Astrocyte of the hippocampus (primary cell): Measurements from ENCODE around the gene IGSF3.
"Not testable (repeated sequence)": the region's sequence is repeated elsewhere in the genome, so short reads cannot be mapped to it uniquely, and the experiment has no call there.

ENCODE experiments used
- DNase-seq: peaks from one replicate; pipeline ENCODE4 v3.0.0; 2011; ENCODE audit warnings: low read depth, low spot score

Gene IGSF3

DNA sequence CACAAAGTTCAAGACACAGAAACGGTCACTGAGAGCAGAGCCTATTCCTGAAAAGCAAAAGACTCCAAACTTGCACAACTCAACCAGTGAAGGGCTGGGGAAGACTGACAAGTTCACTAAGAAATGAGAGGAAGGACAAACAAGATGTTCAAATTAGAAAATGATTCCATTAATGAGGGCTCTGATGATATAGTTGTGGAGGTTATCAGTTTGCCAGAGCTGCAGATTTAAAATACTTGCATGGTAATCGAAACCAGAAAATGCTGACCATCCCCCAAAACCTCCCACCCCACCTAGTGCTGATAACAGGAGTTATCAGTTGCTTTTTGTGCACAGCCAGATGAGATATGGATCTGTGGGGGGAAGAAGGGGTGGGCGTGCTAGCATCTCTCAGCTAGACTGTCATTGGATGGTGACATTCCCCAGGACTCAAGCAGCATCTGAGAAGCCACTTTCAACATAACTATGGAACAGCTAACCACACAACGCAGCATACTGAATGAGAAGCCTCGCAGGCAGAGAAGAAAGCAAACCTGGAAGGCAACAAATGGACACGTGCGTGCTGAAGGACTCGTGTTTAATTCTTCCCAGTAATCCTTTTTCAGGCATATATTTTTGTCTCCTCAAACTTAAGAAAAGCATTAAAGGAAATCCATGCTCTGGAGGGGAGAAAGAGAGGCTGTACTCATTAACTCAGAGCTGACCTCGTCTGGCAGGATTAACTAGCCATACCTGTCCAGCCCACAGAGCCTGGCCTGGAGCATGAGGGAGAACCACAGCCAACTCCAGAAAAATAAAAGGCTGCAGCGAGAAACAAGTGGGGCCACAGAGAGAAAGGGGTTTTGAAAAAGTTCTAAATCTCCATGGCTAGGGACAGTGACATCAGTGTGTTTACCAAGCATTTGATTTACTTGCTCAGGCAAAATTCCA is 35.3 kb downstream of the IGSF3 start:
- DNase-seq = not testable (repeated sequence)

DNA sequence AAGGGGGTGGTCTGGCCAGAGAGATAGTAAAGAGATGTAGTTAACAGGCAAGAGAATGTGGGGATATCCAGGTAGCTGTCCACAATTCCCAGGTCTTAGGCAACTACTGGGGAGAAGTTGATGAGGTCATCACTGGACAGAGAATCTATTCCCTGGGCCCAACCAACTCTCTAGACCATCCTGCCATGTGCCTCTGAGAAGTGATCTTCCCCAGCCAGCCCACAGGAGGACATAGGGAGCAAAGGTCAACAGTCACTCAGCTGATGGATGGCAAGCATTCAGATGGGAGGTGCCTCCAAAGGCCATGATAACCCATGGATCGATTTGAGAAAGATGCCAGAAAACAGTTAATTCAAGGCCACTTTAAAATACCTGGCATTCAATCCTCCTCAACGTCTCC is 36.0 kb downstream of the IGSF3 start:
- not testable (repeated sequence) for DNase-seq

DNA sequence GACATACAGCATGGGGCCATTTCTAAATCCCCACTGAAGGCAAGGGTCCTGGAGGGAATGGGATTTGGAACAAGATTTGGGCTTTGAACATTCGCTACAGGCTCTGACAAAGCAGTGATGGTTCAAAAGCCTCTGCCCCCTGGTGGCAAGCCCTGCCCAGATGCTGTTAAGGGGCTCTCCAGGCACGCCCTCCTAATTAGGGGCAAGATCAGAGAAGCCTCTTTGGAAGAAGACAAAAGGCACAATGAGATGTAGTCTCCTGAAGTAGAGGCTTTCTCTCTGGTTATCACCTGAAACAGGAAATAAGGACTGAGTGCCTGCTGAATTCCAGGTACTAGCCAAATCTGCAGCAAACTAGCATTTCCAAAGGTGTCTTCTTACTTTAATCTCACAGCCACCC is 37.5 kb downstream of the IGSF3 start:
- not testable (repeated sequence) for DNase-seq

DNA sequence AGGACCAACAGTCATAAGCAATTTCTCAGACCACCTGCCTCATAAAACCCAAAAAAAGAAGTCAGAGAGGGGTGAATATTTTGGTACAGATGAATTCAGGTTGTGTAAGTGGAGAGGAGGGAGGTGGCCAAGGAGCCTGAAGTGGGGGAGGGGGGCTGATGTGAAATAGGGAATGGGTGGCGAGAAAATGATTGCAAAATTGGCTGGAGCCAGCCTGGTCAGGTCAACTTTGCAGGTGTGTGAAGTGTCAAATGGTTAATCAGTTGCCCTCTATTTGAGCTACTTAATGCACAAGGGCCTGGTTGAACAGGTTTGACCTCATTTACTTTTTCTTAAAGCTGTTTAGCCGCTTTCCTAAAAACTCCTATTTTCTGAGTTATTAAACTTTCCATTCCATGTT is 38.1 kb downstream of the IGSF3 start:
- not testable (repeated sequence) for DNase-seq

DNA sequence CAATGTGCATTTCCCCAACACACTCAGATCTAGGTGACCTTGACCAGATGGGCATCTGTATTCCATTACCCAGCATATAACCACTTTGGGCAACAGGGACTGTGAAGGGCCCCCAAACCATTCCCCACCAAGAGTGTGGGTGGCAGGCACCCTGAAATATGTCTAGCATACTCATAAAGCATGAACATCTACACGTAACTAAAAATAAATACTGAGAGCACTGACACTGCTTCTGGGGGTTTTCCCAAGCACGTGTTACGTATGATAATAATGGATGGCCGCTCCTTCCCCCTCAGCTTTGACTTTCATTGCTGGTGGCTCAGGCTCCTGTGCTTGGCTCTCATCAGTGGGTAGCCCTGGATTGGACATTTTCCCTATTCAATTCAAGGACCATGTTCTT is 39.1 kb downstream of the IGSF3 start:
- no peak for DNase-seq

DNA sequence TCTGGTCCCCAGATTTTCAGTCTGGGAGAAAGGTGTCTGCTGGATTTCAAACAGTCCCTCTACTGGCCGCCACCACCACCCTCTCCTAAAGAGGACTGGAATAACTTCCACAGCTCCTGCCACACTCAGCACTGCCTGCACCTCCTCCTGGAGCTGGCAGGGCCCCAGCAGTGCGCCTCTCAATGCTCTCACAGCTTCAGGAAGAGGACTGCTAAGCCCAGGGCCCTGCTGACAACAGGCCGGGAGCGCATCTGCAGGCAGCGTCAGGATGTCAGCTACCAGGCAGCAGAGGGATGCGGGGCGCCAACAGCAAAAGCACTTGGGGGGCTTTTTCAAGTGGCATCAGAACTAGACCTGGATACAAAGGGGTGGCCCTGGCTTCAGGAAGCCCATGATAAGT is 40.2 kb downstream of the IGSF3 start:
- peak; percentile 28 for DNase-seq

DNA sequence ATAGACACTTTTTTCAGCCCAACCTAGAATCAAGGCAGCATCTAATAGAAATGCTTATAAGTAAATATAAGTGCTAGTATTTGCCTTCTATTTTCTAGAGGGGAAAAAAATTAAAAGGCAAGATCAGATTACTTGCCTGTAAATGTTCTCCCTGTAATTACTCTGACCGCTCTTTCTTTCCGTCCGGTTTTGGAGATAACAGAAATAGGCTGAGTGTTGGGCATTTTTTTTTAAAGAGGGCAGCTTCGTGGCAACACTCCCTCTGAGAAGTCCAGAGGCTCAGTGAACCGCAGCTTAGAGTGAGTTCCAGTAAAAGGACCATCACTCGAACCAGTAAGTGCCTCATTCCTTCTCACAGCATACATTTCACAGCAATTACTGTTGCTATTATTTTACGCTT is 40.6 kb downstream of the IGSF3 start:
- DNase-seq = peak; percentile 18

DNA sequence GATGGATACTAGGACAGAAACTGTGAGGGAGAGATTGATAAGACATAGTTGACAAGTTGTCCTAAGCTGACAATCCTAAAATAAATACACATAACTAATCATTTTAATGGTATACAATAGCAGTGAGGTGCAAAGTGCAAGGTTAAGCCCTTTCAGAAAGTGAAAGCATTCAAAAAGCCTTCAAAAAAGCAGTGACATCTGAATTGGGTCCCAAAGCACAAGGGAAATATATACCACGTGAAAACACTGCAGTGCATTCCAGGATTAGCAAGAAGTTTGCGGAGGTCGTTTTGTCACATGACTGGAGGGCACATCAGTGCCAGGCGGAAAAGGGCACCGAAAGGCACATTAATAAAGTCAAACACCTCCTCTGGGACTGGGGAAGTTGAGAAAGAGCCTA is 42.4 kb downstream of the IGSF3 start:
- DNase-seq = not testable (repeated sequence)

DNA sequence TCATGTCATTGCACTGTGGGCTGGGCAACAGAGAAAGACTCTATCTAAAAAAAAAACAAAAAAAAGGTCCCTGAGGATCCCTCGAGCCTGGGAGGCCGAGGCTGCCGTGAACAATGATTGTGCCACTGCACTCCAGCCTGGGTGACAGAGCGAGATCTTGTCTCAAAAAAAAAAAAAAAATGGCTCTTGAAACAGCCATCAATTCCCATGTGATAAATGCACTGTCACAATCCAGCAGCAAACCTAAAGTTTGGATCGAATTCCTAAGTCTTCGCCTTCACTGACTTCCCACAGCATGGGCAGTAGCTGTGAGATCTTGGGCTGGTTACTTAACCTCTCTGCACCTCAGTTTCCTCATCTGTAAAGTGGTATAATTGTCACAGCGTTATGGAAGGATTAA is 43.5 kb downstream of the IGSF3 start:
- DNase-seq = no peak

DNA sequence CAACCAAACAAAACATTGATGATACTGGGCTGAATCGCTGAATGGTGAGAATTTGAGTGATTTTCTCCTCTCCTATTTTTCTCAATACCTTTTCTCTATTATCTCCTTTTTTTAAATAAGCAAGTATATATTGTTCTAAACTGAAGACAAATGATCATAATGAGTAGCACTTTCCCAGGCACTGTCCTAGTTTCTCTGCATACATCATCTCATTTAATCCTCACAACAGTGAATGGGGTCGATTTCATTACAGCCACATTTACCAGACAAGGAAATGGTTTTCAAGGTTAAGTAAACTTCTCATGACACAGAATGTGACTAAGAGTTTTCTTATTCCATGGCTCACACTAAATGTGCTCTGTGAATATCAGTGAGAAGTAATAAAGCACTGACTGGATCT is 45.0 kb downstream of the IGSF3 start:
- DNase-seq = not testable (repeated sequence)

DNA sequence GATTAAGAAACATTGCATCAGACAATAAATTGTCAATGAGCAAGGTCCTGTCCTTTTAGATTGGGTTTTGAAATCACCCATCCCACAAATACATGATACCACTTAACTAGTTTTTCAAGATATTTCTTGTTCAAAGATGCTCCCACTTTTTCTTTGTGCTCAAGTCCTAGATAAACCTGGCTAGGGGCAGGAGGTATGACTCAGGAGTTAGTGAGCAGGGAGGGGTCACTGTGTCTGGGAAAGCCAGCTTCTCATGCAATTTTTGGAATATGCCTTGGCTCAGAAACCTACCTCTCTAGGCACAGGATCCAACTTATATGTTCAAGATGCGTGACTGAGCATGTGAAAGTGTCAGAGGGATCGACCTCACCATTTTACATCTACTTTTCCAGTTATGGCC is 45.8 kb downstream of the IGSF3 start:
- DNase-seq = not testable (repeated sequence)

DNA sequence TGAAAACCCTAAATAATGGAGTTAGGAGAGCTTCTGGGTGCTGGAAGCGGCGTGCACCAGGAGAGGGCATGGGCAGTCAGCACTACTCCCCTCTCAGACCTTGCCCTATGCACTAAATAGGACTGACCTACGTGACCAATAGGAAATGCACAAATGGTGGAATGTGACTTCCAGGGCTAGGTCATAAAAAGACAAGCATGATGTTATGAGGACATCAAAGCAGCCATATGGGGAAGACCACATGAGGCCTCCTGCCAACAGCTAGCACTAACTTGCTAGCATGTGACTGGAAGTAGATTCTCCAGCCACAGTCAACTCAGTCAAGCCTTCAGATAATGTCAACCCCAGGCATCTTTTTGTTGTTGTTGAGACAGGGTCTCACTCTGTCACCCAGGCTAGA is 47.1 kb downstream of the IGSF3 start:
- DNase-seq = not testable (repeated sequence)

DNA sequence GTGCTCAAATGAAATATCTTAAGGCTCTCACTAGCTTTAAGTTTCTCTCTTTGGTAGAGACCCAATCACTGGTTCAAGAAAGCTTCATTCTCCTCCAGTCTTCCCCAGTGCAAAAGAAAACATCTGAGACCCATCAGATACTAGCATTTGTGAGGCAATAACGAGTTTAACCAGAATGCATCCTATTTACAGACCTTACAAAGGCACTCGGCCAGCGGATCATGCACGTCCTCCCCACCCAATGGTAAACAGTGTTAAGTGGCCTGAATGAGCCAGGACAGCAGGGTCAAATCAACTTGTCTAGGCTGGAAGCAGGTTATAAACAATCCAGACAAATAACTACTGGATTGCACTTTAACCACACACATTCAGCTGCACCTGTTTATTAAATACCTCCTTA is 48.4 kb downstream of the IGSF3 start:
- DNase-seq = not testable (repeated sequence)

DNA sequence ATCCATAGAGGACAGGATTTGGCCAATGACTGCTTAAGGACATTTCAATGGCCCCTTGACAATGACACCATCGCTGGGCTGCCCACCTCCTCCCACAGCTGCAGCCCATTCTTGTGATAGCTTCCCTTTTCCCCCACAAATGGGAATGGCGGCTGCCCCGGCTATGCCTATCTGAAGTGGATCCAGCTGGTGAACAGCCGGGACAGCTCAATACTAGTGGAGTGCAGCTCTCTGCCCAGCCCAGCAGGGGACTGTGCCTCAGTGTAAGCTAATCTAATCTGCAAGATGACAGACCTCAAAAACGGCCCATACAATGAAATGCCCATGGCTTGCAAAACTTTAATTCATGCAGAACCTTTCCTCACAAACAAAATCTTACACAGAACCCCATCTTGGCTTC is 49.7 kb downstream of the IGSF3 start:
- not testable (repeated sequence) for DNase-seq

DNA sequence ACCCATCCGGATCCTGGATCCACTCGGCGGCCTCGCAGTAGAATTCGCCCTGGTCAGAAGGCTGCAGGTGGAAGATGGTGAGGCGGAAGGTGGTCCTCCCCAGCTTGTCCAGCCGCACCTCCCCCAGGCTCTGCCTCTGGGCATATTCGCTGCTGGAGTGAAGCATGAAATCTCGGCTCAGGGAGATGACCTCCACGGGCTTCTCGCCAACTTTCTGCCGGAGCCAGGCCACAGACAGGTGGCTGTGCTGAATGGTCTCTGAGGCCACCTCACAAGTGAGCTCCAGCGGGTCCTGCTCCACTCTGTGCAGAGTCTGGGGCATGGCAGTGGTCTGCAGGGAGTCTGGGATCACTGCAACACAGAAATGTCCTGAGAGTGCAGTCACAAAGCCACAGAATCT is 53.7 kb downstream of the IGSF3 start:
- DNase-seq = not testable (repeated sequence)

DNA sequence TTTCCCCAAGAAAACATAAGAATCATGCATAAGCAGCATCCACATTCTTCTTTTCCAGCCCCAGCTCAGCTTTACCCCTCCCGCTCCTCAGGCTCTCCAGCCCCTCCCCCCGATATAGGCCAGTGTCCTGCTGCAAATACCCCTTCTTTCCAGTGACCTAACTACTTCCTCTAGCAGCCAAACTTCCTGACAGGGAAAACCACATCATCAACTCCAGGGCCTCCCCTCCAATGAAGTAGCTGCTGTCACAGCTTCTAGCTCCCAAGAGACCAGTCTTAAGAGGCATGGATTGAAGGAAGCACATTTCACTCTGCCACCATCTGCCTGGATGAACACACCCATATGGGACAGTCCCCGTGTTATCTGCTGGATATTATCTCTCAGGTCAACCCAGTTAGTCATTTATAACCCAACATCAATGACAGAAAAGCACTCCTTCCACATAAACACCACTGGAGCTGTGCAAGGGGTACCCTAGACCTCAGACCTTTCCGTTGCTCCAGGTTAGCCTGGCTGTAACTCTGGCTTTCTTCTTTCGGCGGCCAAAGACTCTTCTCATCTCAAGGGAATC is 57.6 kb downstream of the IGSF3 start:
- not testable (repeated sequence) for DNase-seq

DNA sequence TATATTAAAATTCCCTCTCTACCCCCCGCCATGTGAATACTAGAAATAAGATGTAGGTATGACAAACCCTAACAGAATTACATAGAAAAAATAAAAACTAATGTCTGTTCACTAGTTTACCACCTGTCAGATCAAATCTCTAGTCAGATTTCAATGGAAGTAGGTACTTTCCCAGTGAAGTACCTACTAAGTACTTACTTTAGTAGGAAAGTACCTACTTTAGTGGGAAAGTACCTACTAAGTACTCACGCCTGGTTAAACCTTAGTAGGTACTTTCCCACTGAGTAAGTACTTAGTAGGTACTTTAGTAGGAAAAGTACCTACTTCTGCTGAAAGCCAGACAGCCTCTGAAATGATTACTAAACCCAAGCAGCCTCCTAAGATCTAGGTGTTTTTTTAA is 58.7 kb downstream of the IGSF3 start:
- DNase-seq = not testable (repeated sequence)

DNA sequence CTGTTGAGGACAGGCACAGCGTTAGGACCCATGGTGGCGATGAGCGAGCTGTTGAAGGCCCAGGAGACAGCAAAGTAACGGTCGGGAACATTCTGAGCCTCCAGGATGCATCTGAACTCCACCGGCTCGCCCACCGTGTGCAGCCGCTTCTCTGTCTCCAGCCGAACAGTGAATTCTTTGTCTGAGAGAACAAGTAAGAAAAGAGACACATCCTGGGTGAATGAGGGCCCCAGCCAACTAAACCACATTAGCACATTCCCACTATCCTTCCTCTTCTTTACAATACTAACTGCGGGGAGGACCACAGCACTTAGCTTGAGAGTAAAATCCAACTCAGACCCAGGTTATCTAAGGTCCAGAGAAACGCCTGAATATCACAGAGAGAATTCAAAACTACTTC is 59.4 kb downstream of the IGSF3 start:
- not testable (repeated sequence) for DNase-seq

DNA sequence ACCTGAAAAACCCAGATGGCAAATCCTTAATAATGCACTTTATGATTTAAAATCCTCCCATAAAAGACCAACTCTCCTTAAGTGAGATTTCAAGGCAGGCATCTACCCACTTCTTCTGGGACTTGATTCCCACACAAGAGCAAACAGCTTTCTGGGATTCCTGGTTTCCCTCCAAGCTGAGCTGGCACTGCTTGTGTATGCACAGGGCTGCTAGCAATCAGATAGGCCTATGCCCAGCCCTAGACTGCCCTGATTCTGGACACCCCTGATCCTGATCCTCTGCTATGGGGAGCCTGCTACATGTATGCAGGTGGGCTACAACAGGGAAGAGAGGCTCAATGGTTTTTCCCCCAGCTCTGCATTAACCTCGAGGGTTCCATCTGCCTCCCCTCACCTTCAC is 60.1 kb downstream of the IGSF3 start:
- DNase-seq = not testable (repeated sequence)

DNA sequence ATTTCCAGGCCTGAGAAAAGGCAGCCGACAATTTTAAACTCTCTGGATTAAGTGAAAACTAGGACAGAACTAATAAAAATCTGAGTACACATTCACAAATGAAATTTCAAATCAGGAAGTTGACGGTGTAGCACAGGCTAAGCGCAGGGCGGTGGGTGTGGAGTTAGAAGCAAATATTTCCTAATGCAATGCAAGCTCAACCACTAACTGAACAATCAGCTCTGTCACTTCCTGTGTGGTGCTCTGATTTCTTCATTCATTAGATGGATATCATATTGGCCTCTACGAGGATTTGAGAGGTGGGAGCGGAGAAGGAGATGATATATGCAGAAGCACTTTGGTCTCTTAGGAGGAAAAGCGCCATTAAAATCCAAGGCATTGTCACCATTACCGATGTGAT is 61.5 kb downstream of the IGSF3 start:
- DNase-seq = not testable (repeated sequence)

DNA sequence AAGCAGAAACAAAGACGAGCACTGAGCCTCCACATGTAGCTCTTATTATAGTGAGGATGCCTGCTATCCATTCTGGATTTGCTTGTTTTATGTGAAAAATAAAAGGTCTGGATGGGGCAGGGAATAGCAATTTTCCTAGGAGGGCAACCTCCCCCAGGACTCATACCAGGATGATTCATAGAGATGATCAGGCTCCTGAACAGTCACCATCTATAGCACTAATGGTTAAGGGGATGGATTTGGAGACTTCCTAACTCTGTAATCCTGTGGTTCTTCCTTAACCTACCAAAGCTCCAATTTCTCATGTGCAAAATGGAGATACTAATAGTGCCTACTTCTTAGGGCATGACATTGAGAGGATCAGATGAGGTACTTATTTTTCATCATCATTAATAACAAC is 62.2 kb downstream of the IGSF3 start:
- DNase-seq = no peak

DNA sequence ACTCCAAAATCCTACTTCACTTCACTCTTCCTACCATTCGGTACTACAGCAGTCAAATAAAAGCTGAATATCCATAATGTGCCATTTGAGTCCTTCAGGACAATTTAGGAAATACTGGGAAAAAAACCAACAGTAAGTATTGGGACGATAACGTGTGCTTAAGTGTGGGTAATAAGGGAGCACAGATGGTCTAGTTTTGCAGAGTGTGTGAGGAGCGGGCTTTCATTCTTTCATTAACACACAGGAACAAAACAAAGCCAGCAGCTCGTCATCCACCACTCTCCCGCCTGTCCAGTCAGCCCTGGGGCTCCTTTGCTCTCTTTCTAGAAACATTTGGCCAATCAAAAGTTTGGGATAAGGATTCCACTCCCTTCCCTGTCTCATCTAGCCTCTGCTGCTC is 63.1 kb downstream of the IGSF3 start:
- not testable (repeated sequence) for DNase-seq

DNA sequence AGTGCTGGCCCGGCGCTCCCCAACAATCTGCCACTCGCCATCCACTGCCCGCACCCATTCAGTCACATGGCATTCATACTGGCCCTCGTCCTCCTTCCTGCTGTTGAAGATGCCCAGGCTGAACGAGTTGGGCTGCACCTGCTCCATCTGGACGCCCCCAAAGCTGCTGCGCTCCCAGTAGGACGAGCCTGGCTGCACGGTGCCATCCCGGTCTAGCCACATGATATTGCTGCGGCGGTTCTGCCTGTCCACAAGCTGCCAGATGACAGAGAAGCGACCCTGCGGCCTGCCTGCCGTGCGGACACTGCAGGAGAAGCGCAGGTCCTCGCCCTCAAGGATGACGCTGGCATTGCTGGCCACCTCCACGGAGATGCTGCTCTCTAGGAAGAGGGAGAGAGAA is 63.9 kb downstream of the IGSF3 start:
- DNase-seq = not testable (repeated sequence)
